Ishikawa (cell line): ENCODE results near the gene C20orf173.

Experiments used
- CEBPB ChIP-seq: IDR thresholded peaks from 2 replicates; pipeline ENCODE4 v1.6.1; 2012
- CREB1 ChIP-seq: IDR thresholded peaks from 2 replicates; pipeline ENCODE4 v1.6.1; 2012; ENCODE audit warnings: low read depth
- MAX ChIP-seq: IDR thresholded peaks from 2 replicates; pipeline ENCODE4 v1.6.1; 2012
- RAD21 ChIP-seq: IDR thresholded peaks from 2 replicates; pipeline ENCODE4 v1.6.1; 2012; ENCODE audit warnings: low read depth
- REST ChIP-seq: IDR thresholded peaks from 2 replicates; pipeline ENCODE4 v1.6.1; 2012; ENCODE audit warnings: low read depth, mild to moderate bottlenecking
- TAF1 ChIP-seq: IDR thresholded peaks from 2 replicates; pipeline ENCODE4 v1.6.1; 2012; ENCODE audit warnings: low read depth, mild to moderate bottlenecking
- TEAD4 ChIP-seq: IDR thresholded peaks from 2 replicates; pipeline ENCODE4 v1.6.1; 2012
- ZBTB7A ChIP-seq: IDR thresholded peaks from 2 replicates; pipeline ENCODE4 v1.6.1; 2012; ENCODE audit warnings: low read depth

GRCh38 chr20:35560541-35560940 is 31.1 kb upstream of the C20orf173 start:
- no peak for TF ChIP-seq TAF1
- TF ChIP-seq CEBPB = no peak
- TF ChIP-seq TEAD4 = no peak
- no peak for TF ChIP-seq ZBTB7A
- no peak for TF ChIP-seq RAD21
- TF ChIP-seq REST = no peak
- no peak for TF ChIP-seq CREB1
- no peak for TF ChIP-seq MAX
